NCI-H2107 treated with DMSO at 0.1 percent for 48 hours (cell line): ENCODE data around the gene SLC7A1.

Experiments
- DNase-seq: peaks from one replicate; lab custom pipeline; 2025; ENCODE audit not compliant: unreplicated experiment; lab: John Stamatoyannopoulos, UW

The SLC7A1 gene

DNA sequence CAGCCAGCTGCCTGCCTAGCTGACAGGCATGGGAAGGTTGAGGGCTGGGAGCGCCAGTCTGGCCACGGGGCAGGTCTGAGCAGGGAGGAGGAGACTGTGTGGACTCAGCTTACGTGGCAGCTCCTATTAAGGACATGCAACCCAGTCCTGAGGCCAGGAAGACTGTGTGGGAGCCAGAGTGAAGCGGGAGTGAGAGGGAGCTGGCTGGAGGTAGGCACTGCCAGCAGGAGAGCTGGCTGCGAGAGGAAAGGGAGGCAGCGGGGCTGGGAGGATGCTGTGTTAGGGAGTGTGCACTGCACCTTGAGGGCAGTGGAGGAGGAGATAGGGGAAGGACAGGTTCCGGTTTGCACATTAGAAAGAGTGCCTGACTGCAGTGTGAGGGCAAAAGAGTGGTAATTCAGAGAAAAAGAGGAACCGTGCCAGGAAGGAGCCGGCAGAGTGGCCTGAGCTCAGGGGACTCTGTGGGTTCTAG, 99.2 kb downstream of the SLC7A1 start:
- DNase-seq, result no peak

GRCh38 chr13:29494520-29494919, 101.0 kb downstream of the SLC7A1 start:
- no peak for DNase-seq

GRCh38 chr13:29493796-29494195, 101.7 kb downstream of the SLC7A1 start:
- DNase-seq, result no peak

- DNase-seq, result no peak
These were observed 104.2 kb downstream of the SLC7A1 start for GRCh38 chr13:29491248-29491647.

- no peak for DNase-seq
These were observed 105.0 kb downstream of the SLC7A1 start for GRCh38 chr13:29490561-29490885.

- no peak for DNase-seq
These were observed 105.6 kb downstream of the SLC7A1 start for GRCh38 chr13:29489650-29490560.

DNA sequence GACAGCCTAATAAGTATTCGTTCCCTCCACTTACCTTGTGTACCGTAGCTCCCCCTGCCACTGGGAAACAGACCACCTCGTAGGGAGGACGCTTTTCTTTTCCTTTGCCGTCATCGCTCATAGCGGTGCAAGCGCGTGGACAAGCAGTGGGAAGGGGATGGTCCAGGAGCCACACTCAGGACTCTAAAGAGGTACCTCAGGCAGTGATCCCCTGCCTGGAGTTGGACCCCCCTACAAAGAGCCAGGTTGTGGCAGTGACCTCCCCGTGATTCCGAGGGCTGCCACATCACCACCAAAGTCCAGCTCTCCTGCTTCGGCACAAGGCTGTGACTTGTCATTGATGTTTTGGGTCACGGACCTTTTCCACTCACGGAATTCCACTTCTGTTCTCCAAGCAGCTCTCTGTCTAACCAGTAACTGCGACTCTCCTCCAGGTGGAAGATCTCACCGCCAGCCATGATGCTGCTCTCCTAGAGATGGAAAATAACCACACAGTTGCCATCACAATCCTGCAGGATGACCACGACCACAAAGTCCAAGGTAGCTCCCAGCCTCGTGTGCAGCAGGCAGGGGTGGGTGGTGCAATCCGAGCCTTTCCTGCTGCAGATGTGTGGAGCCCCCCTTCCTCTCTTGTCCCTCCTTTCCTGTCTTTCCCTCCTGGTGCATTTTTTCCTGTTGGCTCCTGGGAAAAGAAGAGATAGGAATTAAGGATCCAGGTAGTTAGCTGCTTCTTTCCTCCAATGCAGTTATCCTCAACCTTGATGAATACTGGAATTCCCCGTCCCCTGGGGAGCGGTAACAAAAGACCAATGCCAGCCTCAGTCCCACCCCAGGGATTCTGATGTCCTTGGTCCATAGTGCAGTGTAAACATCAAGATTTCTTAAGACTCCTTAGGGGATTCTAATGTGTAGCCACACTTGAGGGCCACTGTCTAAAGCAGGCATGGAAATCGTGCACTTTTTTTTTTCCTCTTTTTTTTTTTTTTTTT, 107.7 kb downstream of the SLC7A1 start:
- no peak for DNase-seq

GRCh38 chr13:29486551-29486950, 108.9 kb downstream of the SLC7A1 start:
- no peak for DNase-seq

DNA sequence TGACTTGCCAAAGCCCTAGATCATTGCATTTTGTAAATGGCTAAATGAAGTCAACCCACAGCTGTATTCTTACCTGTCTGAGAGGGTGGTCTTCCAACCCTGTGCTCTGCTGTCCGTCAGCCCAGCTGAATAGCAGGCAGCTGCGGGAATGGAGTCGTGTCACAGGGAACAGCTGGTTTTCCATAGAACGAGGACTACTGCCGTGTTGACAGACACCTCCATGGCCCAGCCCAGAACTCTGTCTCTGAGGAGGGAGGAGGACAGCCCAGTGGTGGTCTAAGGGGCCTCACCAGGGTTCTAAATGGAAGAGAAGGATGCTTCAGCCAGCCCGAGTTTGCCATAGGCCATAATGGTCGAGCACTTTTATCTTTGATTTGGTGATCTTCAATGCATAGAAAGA, 110.7 kb downstream of the SLC7A1 start:
- DNase-seq, result no peak

DNA sequence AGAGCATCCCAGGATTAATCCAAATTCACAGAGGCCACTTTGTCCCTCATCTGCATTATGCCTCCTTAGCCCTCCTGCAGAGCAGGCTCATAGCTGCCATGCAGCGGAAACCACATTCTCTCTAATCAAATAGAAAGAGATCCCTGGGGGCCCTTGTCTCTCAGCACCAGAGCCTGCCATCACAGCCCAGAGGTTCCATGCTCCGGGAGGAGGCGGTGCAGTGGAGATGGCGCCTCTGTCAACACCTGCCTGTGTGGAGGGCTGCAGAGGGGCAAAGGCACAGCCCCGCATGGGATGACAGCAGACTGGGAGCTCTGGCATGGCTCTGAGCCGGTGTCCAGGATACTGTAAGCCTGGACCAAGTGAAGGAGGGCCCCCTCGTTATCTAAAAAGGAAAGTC, 111.3 kb downstream of the SLC7A1 start:
- DNase-seq, result peak; percentile 68

DNA sequence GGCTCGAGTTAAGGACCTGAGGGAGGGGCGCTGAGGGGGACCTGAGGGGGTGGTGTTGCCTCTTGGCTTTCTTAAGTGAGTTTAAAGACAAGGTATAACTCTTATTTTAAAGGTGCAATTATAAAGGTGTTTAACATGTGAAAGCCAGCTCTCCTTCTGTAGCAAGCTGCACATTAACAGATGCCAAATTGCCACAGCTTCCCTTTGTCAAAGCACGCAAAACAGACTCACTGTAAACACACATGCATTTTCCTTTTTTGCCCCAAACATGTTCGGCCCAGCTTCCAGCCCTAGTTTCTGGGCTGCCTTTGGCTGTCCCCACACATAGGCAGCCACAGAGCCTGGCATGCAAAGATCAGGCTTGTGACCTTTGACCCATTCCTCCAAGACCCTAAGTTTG, 111.9 kb downstream of the SLC7A1 start:
- DNase-seq, result no peak

- DNase-seq, result no peak
These were observed 112.3 kb downstream of the SLC7A1 start for GRCh38 chr13:29483211-29483610.

DNA sequence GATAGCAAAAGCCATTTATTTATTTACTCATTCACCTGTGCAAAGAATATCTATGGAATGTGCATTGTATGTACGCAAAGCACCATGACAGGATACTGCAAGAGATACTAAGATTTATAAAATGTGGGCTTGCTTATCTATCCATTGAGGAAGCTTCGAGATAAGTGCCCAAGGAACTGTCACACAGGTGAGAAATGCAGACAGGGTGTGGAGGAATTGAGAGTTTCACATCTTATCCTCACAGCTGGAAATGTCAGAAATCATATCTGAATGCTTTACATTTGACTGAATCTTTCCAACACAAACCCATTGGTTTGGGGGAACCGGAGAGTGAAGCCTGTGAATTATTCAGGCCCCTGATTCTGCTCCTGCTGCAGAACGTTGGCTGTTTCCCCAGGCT, 113.0 kb downstream of the SLC7A1 start:
- no peak for DNase-seq

DNA sequence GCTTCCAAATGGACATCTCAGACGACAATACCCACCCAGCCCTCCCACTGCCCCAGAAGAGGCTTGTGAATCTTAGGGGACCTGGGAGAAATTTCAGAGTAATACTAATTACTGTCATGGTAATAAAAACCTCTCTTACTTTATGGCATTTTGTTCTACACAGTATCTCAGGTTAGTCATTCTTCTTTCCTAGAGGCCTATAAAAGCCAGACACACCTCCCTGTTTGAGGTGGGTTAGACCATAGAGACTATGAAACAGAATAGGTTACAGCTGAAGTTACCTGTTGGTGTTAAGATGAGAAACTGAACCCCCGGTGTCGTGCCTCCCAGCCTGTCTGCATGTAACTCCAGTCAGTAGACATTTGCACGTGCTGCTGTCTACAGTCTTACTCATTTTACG, 113.9 kb downstream of the SLC7A1 start:
- no peak for DNase-seq

- no peak for DNase-seq
These were observed 114.5 kb downstream of the SLC7A1 start for GRCh38 chr13:29480893-29481525.

GRCh38 chr13:29479716-29480492, 115.6 kb downstream of the SLC7A1 start:
- DNase-seq, result peak; percentile 22

DNA sequence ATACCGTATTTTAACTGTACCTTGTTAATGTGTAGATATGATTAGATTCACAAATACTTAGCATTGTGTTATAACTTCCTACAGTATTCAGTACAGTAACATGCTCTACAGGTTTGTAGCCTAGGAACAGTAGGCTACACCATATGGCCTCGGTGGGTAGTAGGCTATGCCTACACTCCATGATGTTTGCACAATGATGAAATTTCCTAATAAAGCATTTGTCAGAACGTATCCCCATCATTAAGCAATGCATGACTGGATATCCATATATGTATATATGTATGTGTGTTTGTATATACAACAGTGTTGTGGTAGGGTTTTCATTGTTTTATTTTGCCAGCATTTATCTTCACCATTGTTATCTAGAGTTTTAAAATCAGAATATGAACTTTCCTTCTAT, 119.4 kb downstream of the SLC7A1 start:
- DNase-seq, result no peak

- DNase-seq, result no peak
These were observed 120.5 kb downstream of the SLC7A1 start for GRCh38 chr13:29474991-29475390.

- no peak for DNase-seq
These were observed 122.3 kb downstream of the SLC7A1 start for GRCh38 chr13:29473166-29473565.

DNA sequence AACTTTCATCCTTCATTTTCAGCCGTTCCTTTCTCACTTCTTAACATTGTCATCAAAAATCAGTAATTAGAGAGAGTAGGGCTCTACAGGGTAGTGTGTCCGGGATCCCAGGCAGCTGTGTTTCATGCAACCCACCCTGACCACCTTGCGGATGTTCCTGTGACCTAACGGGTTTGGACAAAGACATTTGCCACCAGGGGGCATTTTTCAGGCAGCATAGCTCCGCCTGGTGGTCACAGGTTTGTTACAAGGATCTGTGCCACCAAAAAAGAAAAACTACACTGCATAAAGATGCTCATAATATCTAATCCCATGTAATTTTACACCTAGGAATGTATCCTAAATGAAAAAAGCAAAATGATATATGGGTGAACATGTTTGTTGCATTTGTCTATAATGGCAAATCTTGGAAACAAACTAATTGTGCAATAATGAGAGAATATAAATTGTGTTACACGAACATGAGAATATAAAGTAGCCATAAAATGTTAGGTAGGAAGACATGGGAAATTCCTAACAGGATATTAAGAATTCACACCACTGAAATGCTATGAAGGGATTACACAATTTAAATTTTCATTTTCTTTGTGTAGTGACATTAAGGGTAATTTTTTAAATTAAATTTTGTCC, 123.0 kb downstream of the SLC7A1 start:
- DNase-seq, result no peak
